ENCODE measurements around the gene NR1H2.
A peak's percentile ranks its signal among the peaks of the same experiment; 100 is the strongest.

NR1H2 gene

GRCh38 chr19:50378169-50378862 lies 2.1 kb downstream of the NR1H2 start:
- H3K36me3 ChIP-seq (ENCODE audit: control insufficient read depth, insufficient read depth, low read length), result peaks cover 58% of the 10 kb centered on the region
- no peaks in the 10 kb centered on the region for H3K27me3 ChIP-seq (replicated peaks; ENCODE audit: control insufficient read depth, insufficient read depth, low read length, poor library complexity, severe bottlenecking)
- H3K4me1 ChIP-seq (ENCODE audit: control insufficient read depth, insufficient read depth, low read length, poor library complexity, severe bottlenecking), result no peaks in the 10 kb centered on the region
- DNase-seq, result no peak
- no peaks in the 10 kb centered on the region for H3K9me3 ChIP-seq (ENCODE audit: control insufficient read depth, low read length)
- no peak overlapping the region for H3K27ac ChIP-seq (ENCODE audit: insufficient read depth, low read length, poor library complexity, severe bottlenecking)
- no peak overlapping the region for H3K4me3 ChIP-seq (ENCODE audit: insufficient read depth, low read depth, low read length, poor library complexity, severe bottlenecking)

DNA sequence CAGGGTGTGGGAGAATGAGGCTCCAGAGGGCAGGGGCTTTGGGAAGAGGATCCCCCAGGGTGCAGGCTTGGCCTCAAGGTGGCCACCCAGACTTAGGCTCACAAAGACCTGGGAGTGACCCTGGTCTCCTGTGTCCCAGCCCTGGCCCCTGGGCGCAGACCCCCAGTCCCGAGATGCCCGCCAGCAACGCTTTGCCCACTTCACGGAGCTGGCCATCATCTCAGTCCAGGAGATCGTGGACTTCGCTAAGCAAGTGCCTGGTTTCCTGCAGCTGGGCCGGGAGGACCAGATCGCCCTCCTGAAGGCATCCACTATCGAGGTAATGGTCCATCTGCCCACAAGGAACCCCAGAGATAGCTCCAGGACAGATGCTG lies 2.6 kb downstream of the NR1H2 start:
- Histone ChIP-seq H3K36me3 (ENCODE audit: control insufficient read depth, insufficient read depth, low read length) (peaks cover 58% of the 10 kb centered on the region), H3K9me3 (ENCODE audit: control insufficient read depth, low read length) (no peaks in the 10 kb centered on the region), H3K27me3 (replicated peaks; ENCODE audit: control insufficient read depth, insufficient read depth, low read length, poor library complexity, severe bottlenecking) (no peaks in the 10 kb centered on the region), H3K27ac (ENCODE audit: insufficient read depth, low read length, poor library complexity, severe bottlenecking) (no peak overlapping the region), H3K4me3 (ENCODE audit: insufficient read depth, low read depth, low read length, poor library complexity, severe bottlenecking) (no peak overlapping the region), H3K4me1 (ENCODE audit: control insufficient read depth, insufficient read depth, low read length, poor library complexity, severe bottlenecking) (no peaks in the 10 kb centered on the region)
- no peak for DNase-seq

DNA sequence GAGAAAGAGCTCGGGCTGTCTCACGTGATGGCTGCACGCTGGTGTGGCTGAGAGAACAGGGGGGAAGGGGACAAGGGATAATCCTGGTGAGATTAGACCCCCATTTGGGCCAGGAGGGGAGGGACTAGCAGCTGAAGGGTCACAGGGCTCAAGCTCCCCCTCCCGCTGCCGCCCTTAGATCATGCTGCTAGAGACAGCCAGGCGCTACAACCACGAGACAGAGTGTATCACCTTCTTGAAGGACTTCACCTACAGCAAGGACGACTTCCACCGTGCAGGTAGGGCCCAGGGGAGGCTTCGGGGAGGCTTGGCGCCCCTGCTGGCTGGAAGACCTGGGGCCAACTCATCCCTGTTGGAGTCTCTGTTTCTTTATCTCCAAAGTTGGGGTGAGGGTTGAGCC lies 3.3 kb downstream of the NR1H2 start:
- peaks cover 1% of the 10 kb centered on the region for H3K4me1 ChIP-seq (ENCODE audit: control insufficient read depth, insufficient read depth, low read length, poor library complexity, severe bottlenecking)
- H3K9me3 ChIP-seq (ENCODE audit: control insufficient read depth, low read length), result no peaks in the 10 kb centered on the region
- no peak for DNase-seq
- no peak overlapping the region for H3K27ac ChIP-seq (ENCODE audit: insufficient read depth, low read length, poor library complexity, severe bottlenecking)
- no peaks in the 10 kb centered on the region for H3K27me3 ChIP-seq (replicated peaks; ENCODE audit: control insufficient read depth, insufficient read depth, low read length, poor library complexity, severe bottlenecking)
- no peak overlapping the region for H3K4me3 ChIP-seq (ENCODE audit: insufficient read depth, low read depth, low read length, poor library complexity, severe bottlenecking)
- peaks cover 58% of the 10 kb centered on the region for H3K36me3 ChIP-seq (ENCODE audit: control insufficient read depth, insufficient read depth, low read length)

- H3K27me3 ChIP-seq (replicated peaks; ENCODE audit: control insufficient read depth, insufficient read depth, low read length, poor library complexity, severe bottlenecking), result no peaks in the 10 kb centered on the region
- H3K4me1 ChIP-seq (ENCODE audit: control insufficient read depth, insufficient read depth, low read length, poor library complexity, severe bottlenecking), result peaks cover 7% of the 10 kb centered on the region
Observed at GRCh38 chr19:50380137-50380536, 3.9 kb downstream of the NR1H2 start.

GRCh38 chr19:50380751-50381151 lies 4.5 kb downstream of the NR1H2 start:
- Histone ChIP-seq H3K27ac (ENCODE audit: insufficient read depth, low read length, poor library complexity, severe bottlenecking) (no peak overlapping the region), H3K4me3 (ENCODE audit: insufficient read depth, low read depth, low read length, poor library complexity, severe bottlenecking) (no peak overlapping the region), H3K36me3 (ENCODE audit: control insufficient read depth, insufficient read depth, low read length) (peaks cover 58% of the 10 kb centered on the region), H3K27me3 (replicated peaks; ENCODE audit: control insufficient read depth, insufficient read depth, low read length, poor library complexity, severe bottlenecking) (no peaks in the 10 kb centered on the region), H3K4me1 (ENCODE audit: control insufficient read depth, insufficient read depth, low read length, poor library complexity, severe bottlenecking) (peaks cover 8% of the 10 kb centered on the region), H3K9me3 (ENCODE audit: control insufficient read depth, low read length) (no peaks in the 10 kb centered on the region)
- no peak for DNase-seq

More at GRCh38 chr19:50380137-50380536, 3.9 kb downstream of the NR1H2 start:
- H3K27ac ChIP-seq (ENCODE audit: insufficient read depth, low read length, poor library complexity, severe bottlenecking), result no peak overlapping the region
- H3K9me3 ChIP-seq (ENCODE audit: control insufficient read depth, low read length), result no peaks in the 10 kb centered on the region
- no peak overlapping the region for H3K4me3 ChIP-seq (ENCODE audit: insufficient read depth, low read depth, low read length, poor library complexity, severe bottlenecking)
- DNase-seq, result no peak
- peaks cover 58% of the 10 kb centered on the region for H3K36me3 ChIP-seq (ENCODE audit: control insufficient read depth, insufficient read depth, low read length)

- Histone ChIP-seq H3K9me3 (ENCODE audit: control insufficient read depth, low read length) (no peaks in the 10 kb centered on the region), H3K4me3 (ENCODE audit: insufficient read depth, low read depth, low read length, poor library complexity, severe bottlenecking) (no peak overlapping the region), H3K27me3 (replicated peaks; ENCODE audit: control insufficient read depth, insufficient read depth, low read length, poor library complexity, severe bottlenecking) (no peaks in the 10 kb centered on the region), H3K4me1 (ENCODE audit: control insufficient read depth, insufficient read depth, low read length, poor library complexity, severe bottlenecking) (peaks cover 8% of the 10 kb centered on the region), H3K27ac (ENCODE audit: insufficient read depth, low read length, poor library complexity, severe bottlenecking) (no peak overlapping the region), H3K36me3 (ENCODE audit: control insufficient read depth, insufficient read depth, low read length) (peaks cover 58% of the 10 kb centered on the region)
- DNase-seq, result no peak
Observed at GRCh38 chr19:50381881-50382729, 5.8 kb downstream of the NR1H2 start.

GRCh38 chr19:50383001-50383851 lies 7.0 kb downstream of the NR1H2 start:
- no peak for DNase-seq
- Histone ChIP-seq H3K9me3 (ENCODE audit: control insufficient read depth, low read length) (no peaks in the 10 kb centered on the region), H3K27me3 (replicated peaks; ENCODE audit: control insufficient read depth, insufficient read depth, low read length, poor library complexity, severe bottlenecking) (no peaks in the 10 kb centered on the region), H3K36me3 (ENCODE audit: control insufficient read depth, insufficient read depth, low read length) (peaks cover 50% of the 10 kb centered on the region), H3K27ac (ENCODE audit: insufficient read depth, low read length, poor library complexity, severe bottlenecking) (peak overlapping the region; percentile 67), H3K4me1 (ENCODE audit: control insufficient read depth, insufficient read depth, low read length, poor library complexity, severe bottlenecking) (peaks cover 8% of the 10 kb centered on the region), H3K4me3 (ENCODE audit: insufficient read depth, low read depth, low read length, poor library complexity, severe bottlenecking) (peak overlapping the region; percentile 71)

DNA sequence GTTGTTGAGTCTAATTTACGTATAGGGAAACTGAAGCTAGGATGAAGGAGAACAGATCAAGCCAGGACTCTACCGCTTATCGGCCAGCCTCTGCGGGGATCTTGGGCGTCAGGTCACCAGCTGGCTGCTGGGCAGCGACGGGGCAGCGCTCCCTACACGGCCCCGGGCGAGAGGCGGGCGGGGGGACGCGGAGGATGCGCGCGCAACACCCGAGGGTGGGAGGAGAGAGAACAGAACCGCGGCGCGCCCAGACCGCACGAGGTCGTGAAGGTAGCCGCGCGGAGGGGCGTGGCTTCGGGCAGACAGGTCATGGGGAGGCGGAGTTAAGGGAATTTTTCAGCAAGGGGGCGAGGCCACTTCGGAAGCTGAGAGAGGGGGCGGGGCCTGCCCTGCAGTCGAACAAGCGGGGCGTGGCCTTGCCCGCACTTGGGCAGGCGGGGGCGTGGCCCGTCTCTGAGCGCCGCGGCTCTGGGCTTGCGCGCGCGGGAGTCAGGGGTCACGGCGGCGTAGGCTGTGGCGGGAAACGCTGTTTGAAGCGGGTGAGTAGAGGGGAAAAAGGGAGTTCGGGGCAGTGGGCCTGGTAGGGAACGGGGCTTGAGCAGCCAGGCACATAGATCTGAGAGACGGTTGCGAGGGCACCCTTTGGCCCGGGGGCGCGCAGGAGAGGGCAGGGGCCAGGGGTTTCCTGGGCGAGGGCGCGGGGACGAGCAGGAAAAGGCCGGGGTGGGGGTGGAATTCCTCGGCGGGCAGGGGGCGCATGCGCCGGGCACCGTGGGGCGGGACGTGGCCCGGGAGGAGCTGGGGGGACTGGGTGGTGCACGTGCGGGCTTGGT lies 7.8 kb downstream of the NR1H2 start, which contains the start of gene POLD1:
Gene POLD1, plus strand, starts transcription at position 496 of the 833 bp plus-strand sequence. CDS start 14,505 bp downstream, outside the sequence.
- Histone ChIP-seq H3K4me1 (ENCODE audit: control insufficient read depth, insufficient read depth, low read length, poor library complexity, severe bottlenecking) (peaks cover 8% of the 10 kb centered on the region), H3K36me3 (ENCODE audit: control insufficient read depth, insufficient read depth, low read length) (peaks cover 41% of the 10 kb centered on the region), H3K27me3 (replicated peaks; ENCODE audit: control insufficient read depth, insufficient read depth, low read length, poor library complexity, severe bottlenecking) (no peaks in the 10 kb centered on the region), H3K27ac (ENCODE audit: insufficient read depth, low read length, poor library complexity, severe bottlenecking) (peak within 1 kb of the TSS; percentile 67), H3K9me3 (ENCODE audit: control insufficient read depth, low read length) (no peaks in the 10 kb centered on the region), H3K4me3 (ENCODE audit: insufficient read depth, low read depth, low read length, poor library complexity, severe bottlenecking) (peak within 1 kb of the TSS; percentile 71)
- DNase-seq, result peak; percentile 98 to 99 (median 99)

Data from effector memory CD4-positive, alpha-beta T cell (primary cell).